HAP-1 (cell line): Measurements from ENCODE around the gene GPX2.

Experiments
- DNase-seq, 2 experiments: peaks; one replicate each; pipeline ENCODE4 v3.0.0-alpha.2; 2016 to 2020; ENCODE audit warnings: low spot score in 2 of 2
- H3K27me3 ChIP-seq: fragments of 250-450 bp; sonication (Bioruptor Pico); 2 replicates; pipeline ENCODE4 v1.5.1; 2020; ENCODE audit warnings: low read depth, mild to moderate bottlenecking, moderate library complexity
- H3K36me3 ChIP-seq: fragments of 250-450 bp; sonication (Bioruptor Pico); replicated peaks from 2 replicates; pipeline ENCODE4 v1.5.1; 2020; ENCODE audit warnings: mild to moderate bottlenecking
- H3K4me1 ChIP-seq: fragments of 250-450 bp; sonication (Bioruptor Pico); 2 replicates; pipeline ENCODE4 v1.5.1; 2020; ENCODE audit warnings: mild to moderate bottlenecking
- H3K4me3 ChIP-seq: fragments of 250-450 bp; sonication (Bioruptor Pico); 2 replicates; pipeline ENCODE4 v1.5.1; 2020; ENCODE audit warnings: mild to moderate bottlenecking, moderate library complexity
- H3K9me3 ChIP-seq: fragments of 250-450 bp; sonication (Bioruptor Pico); 2 replicates; pipeline ENCODE4 v1.5.1; 2020; ENCODE audit warnings: mild to moderate bottlenecking, moderate library complexity
- in situ Hi-C: fragments of 300-500 bp; cut with MboI; formaldehyde crosslinking; loops from 3 replicates; pipeline ENCODE4 v1.14.3; 2020; ENCODE audit warnings: low sequenced_read_pairs, inconsistent platforms, mixed read lengths

Gene GPX2

GRCh38 chr14:64953661-64954060, 11.1 kb upstream of the GPX2 start:
- Histone ChIP-seq H3K4me3 (no peak overlapping the region), H3K9me3 (no peaks in the 10 kb centered on the region), H3K4me1 (no peaks in the 10 kb centered on the region), H3K36me3 (peaks cover 33% of the 10 kb centered on the region), H3K27me3 (no peaks in the 10 kb centered on the region)
- no peak for DNase-seq
- in situ Hi-C loops: no loop called here

- H3K4me1 ChIP-seq: no peaks in the 10 kb centered on the region
- no peaks in the 10 kb centered on the region for H3K27me3 ChIP-seq
- H3K36me3 ChIP-seq: peaks cover 36% of the 10 kb centered on the region
- H3K4me3 ChIP-seq: no peak overlapping the region
- no peaks in the 10 kb centered on the region for H3K9me3 ChIP-seq
- no peak for DNase-seq
- in situ Hi-C loops: no loop called here
These were observed 10.7 kb upstream of the GPX2 start for GRCh38 chr14:64953310-64953654.

GRCh38 chr14:64952598-64953309, 10.2 kb upstream of the GPX2 start:
- no peaks in the 10 kb centered on the region for H3K9me3 ChIP-seq
- no peaks in the 10 kb centered on the region for H3K4me1 ChIP-seq
- H3K27me3 ChIP-seq: no peaks in the 10 kb centered on the region
- DNase-seq: no peak
- peaks cover 42% of the 10 kb centered on the region for H3K36me3 ChIP-seq
- no peak overlapping the region for H3K4me3 ChIP-seq
- in situ Hi-C loops: no loop called here

- Histone ChIP-seq H3K27me3 (no peaks in the 10 kb centered on the region), H3K4me3 (no peak overlapping the region), H3K36me3 (peaks cover 50% of the 10 kb centered on the region), H3K4me1 (no peaks in the 10 kb centered on the region), H3K9me3 (no peaks in the 10 kb centered on the region)
- DNase-seq: no peak
- in situ Hi-C loops: no loop called here
These were observed 9.2 kb upstream of the GPX2 start for GRCh38 chr14:64951724-64952123.

- in situ Hi-C loops: no loop called here
- Histone ChIP-seq H3K9me3 (no peaks in the 10 kb centered on the region), H3K4me3 (no peak overlapping the region), H3K36me3 (peaks cover 50% of the 10 kb centered on the region), H3K4me1 (no peaks in the 10 kb centered on the region), H3K27me3 (no peaks in the 10 kb centered on the region)
- DNase-seq: no peak
These were observed 8.7 kb upstream of the GPX2 start for GRCh38 chr14:64951291-64951690.

GRCh38 chr14:64950889-64951288, 8.3 kb upstream of the GPX2 start:
- in situ Hi-C loops: no loop called here
- H3K36me3 ChIP-seq: peaks cover 50% of the 10 kb centered on the region

GRCh38 chr14:64948612-64949210, 6.2 kb upstream of the GPX2 start:
- no peaks in the 10 kb centered on the region for H3K4me1 ChIP-seq
- H3K27me3 ChIP-seq: no peaks in the 10 kb centered on the region
- DNase-seq: no peak
- peaks cover 53% of the 10 kb centered on the region for H3K36me3 ChIP-seq
- no peak overlapping the region for H3K4me3 ChIP-seq
- no peaks in the 10 kb centered on the region for H3K9me3 ChIP-seq
- in situ Hi-C loops: no loop called here

More at GRCh38 chr14:64950889-64951288, 8.3 kb upstream of the GPX2 start:
- Histone ChIP-seq H3K9me3 (no peaks in the 10 kb centered on the region), H3K27me3 (no peaks in the 10 kb centered on the region), H3K4me1 (no peaks in the 10 kb centered on the region), H3K4me3 (no peak overlapping the region)
- no peak for DNase-seq

GRCh38 chr14:64947710-64948611, 5.4 kb upstream of the GPX2 start:
- DNase-seq: peak in 1 of 2 experiments; percentile 5
- no peaks in the 10 kb centered on the region for H3K9me3 ChIP-seq
- no peak overlapping the region for H3K4me3 ChIP-seq
- in situ Hi-C loops: no loop called here
- H3K27me3 ChIP-seq: no peaks in the 10 kb centered on the region
- H3K36me3 ChIP-seq: peaks cover 49% of the 10 kb centered on the region
- H3K4me1 ChIP-seq: no peaks in the 10 kb centered on the region

GRCh38 chr14:64946310-64947045, 3.9 kb upstream of the GPX2 start:
- in situ Hi-C loops: no loop called here
- Histone ChIP-seq H3K27me3 (no peaks in the 10 kb centered on the region), H3K9me3 (no peaks in the 10 kb centered on the region), H3K4me3 (no peak overlapping the region), H3K36me3 (peaks cover 37% of the 10 kb centered on the region), H3K4me1 (no peaks in the 10 kb centered on the region)
- no peak for DNase-seq

GRCh38 chr14:64945431-64946178, 3.1 kb upstream of the GPX2 start:
- peaks cover 28% of the 10 kb centered on the region for H3K36me3 ChIP-seq
- DNase-seq: no peak
- no peaks in the 10 kb centered on the region for H3K9me3 ChIP-seq
- no peaks in the 10 kb centered on the region for H3K4me1 ChIP-seq
- no peak overlapping the region for H3K4me3 ChIP-seq
- no peaks in the 10 kb centered on the region for H3K27me3 ChIP-seq
- in situ Hi-C loops: no loop called here

- H3K4me1 ChIP-seq: no peaks in the 10 kb centered on the region
- H3K4me3 ChIP-seq: no peak overlapping the region
- no peak for DNase-seq
- H3K27me3 ChIP-seq: no peaks in the 10 kb centered on the region
- peaks cover 24% of the 10 kb centered on the region for H3K36me3 ChIP-seq
- no peaks in the 10 kb centered on the region for H3K9me3 ChIP-seq
- in situ Hi-C loops: no loop called here
These were observed 2.3 kb upstream of the GPX2 start for GRCh38 chr14:64944861-64945260.

GRCh38 chr14:64944041-64944440, 1.5 kb upstream of the GPX2 start:
- peaks cover 24% of the 10 kb centered on the region for H3K36me3 ChIP-seq
- in situ Hi-C loops: no loop called here
- H3K9me3 ChIP-seq: no peaks in the 10 kb centered on the region
- H3K4me3 ChIP-seq: no peak overlapping the region
- no peak for DNase-seq
- no peaks in the 10 kb centered on the region for H3K27me3 ChIP-seq
- H3K4me1 ChIP-seq: no peaks in the 10 kb centered on the region

- no peak for DNase-seq
- H3K27me3 ChIP-seq: no peaks in the 10 kb centered on the region
- H3K9me3 ChIP-seq: no peaks in the 10 kb centered on the region
- H3K4me3 ChIP-seq: no peak overlapping the region
- H3K36me3 ChIP-seq: peaks cover 19% of the 10 kb centered on the region
- in situ Hi-C loops: no loop called here
- no peaks in the 10 kb centered on the region for H3K4me1 ChIP-seq
These were observed 1.0 kb upstream of the GPX2 start for GRCh38 chr14:64943556-64943955.
